C4-2B (cell line): ENCODE measurements around the gene KAZN.
"Not testable (repeated sequence)": the region's sequence is repeated elsewhere in the genome, so short reads cannot be mapped to it uniquely, and the experiment has no call there.

Experiments
- H3K27ac ChIP-seq: fragments of 450-650 bp; 2 replicates; pipeline ENCODE4 v1.5.1; 2017
- CTCF ChIP-seq: fragments of 450-650 bp; conservative IDR thresholded peaks from 2 replicates; pipeline ENCODE4 v1.5.1; 2017; ENCODE audit warnings: mild to moderate bottlenecking
- ZFX ChIP-seq: fragments of 450-650 bp; IDR thresholded peaks from 2 replicates; pipeline ENCODE4 v1.6.1; 2017

The KAZN gene

GRCh38 chr1:15134285-15134684 is 535.8 kb downstream of the KAZN start:
- no peak overlapping the region for H3K27ac ChIP-seq
- TF ChIP-seq ZFX (no peak), CTCF (no peak)

GRCh38 chr1:15135604-15136003 is 537.1 kb downstream of the KAZN start:
- not testable (repeated sequence) for H3K27ac ChIP-seq

GRCh38 chr1:15137809-15138208 is 539.3 kb downstream of the KAZN start:
- no peak overlapping the region for H3K27ac ChIP-seq
- no peak for TF ChIP-seq ZFX
- no peak for TF ChIP-seq CTCF

- H3K27ac ChIP-seq, result no peak overlapping the region
- TF ChIP-seq ZFX (no peak), CTCF (no peak)
Measured at GRCh38 chr1:15139654-15140350, 541.3 kb downstream of the KAZN start.

GRCh38 chr1:15141935-15142539 is 543.6 kb downstream of the KAZN start:
- H3K27ac ChIP-seq, result no peak overlapping the region
- TF ChIP-seq CTCF, result no peak
- no peak for TF ChIP-seq ZFX

GRCh38 chr1:15145327-15145726 is 546.8 kb downstream of the KAZN start:
- no peak for TF ChIP-seq ZFX
- no peak for TF ChIP-seq CTCF
- H3K27ac ChIP-seq, result no peak overlapping the region

GRCh38 chr1:15146142-15146680 is 547.7 kb downstream of the KAZN start:
- no peak for TF ChIP-seq ZFX
- TF ChIP-seq CTCF, result no peak
- H3K27ac ChIP-seq, result no peak overlapping the region
